SK-N-SH (cell line): ENCODE data around the gene ZNF689. TPM values are rescaled to one million over a fixed set of nuclear protein-coding genes. Genes with fewer than 3 reads are reported as not detected.

Experiments
- CTCF ChIA-PET: fragments of 300-600, 350-600 bp; formaldehyde crosslinking; extraction: SDS; loops from one replicate; lab custom pipeline; 2021; lab: Yijun Ruan, JAX
- POLR2A ChIA-PET: fragments of 350-600 bp; sonication (Branson Sonifier 250); formaldehyde crosslinking; extraction: SDS; loops from one replicate; lab custom pipeline; 2020; ENCODE audit warnings: antibody characterized with exemption, inconsistent platforms; lab: Yijun Ruan, JAX
- DNase-seq: peaks from one replicate; pipeline ENCODE4 v3.0.0; 2012
- H2AFZ ChIP-seq: fragments of 200-600 bp; sonication (generic); 2 replicates; pipeline ENCODE4 v1.8.1; 2016; ENCODE audit warnings: antibody characterized with exemption, mild to moderate bottlenecking, low read depth
- H3F3A ChIP-seq: fragments of 200-600 bp; sonication (generic); replicated peaks from 2 replicates; pipeline ENCODE3; 2016; ENCODE audit warnings: antibody characterized with exemption, mild to moderate bottlenecking; ENCODE audit not compliant: insufficient read depth
- H3K27ac ChIP-seq, 2 experiments: fragments of 200-500 bp in 1 of 2; fragments of 200-600 bp in 1 of 2; sonication (Bioruptor generic) in 1 of 2; sonication (generic), shearing (Covaris generic) in 1 of 2; 2 replicates each; pipeline versions ENCODE4 v1.5.1 to v1.6.1; 2014 to 2016; ENCODE audit warnings: low read depth in 2 of 2, inconsistent platforms in 1 of 2, low read length in 1 of 2, mild to moderate bottlenecking in 1 of 2, mixed read lengths in 1 of 2
- H3K27me3 ChIP-seq: fragments of 200-600 bp; sonication (generic), shearing (Covaris generic); 2 replicates; pipeline ENCODE4 v1.6.1; 2016; ENCODE audit warnings: mixed run types; ENCODE audit not compliant: insufficient read depth
- H3K36me3 ChIP-seq, 2 experiments: fragments of 200-500 bp in 1 of 2; fragments of 200-600 bp in 1 of 2; sonication (Bioruptor generic) in 1 of 2; sonication (generic) in 1 of 2; replicated peaks in 1 of 2; 2 replicates each; pipeline versions ENCODE3 to v1.5.1; 2014 to 2016; ENCODE audit warnings: low read length in 1 of 2, mild to moderate bottlenecking in 1 of 2; ENCODE audit not compliant: insufficient read depth in 2 of 2, control insufficient read depth in 1 of 2
- H3K4me1 ChIP-seq, 2 experiments: fragments of 200-500 bp in 1 of 2; fragments of 200-600 bp in 1 of 2; sonication (Bioruptor generic) in 1 of 2; sonication (generic), shearing (Covaris generic) in 1 of 2; 2 replicates each; pipeline versions ENCODE4 v1.5.1 to v1.6.1; 2014 to 2016; ENCODE audit warnings: low read depth in 1 of 2, low read length in 1 of 2, mixed run types in 1 of 2; ENCODE audit not compliant: insufficient read depth in 2 of 2, control insufficient read depth in 1 of 2
- H3K4me2 ChIP-seq: fragments of 200-600 bp; sonication (generic), shearing (Covaris generic); 2 replicates; pipeline ENCODE4 v1.6.1; 2017; ENCODE audit warnings: mixed run types
- H3K4me3 ChIP-seq, 2 experiments: fragments of 200-500 bp in 1 of 2; fragments of 200-600 bp in 1 of 2; sonication (Bioruptor generic) in 1 of 2; sonication (generic), shearing (Covaris generic) in 1 of 2; 2 replicates each; pipeline versions ENCODE4 v1.5.1 to v1.8.1; 2014 to 2016; ENCODE audit warnings: low read depth in 2 of 2, inconsistent platforms in 1 of 2, low read length in 1 of 2, mild to moderate bottlenecking in 1 of 2, mixed read lengths in 1 of 2, moderate library complexity in 1 of 2
- H3K79me2 ChIP-seq: fragments of 200-600 bp; sonication (generic); 2 replicates; pipeline ENCODE4 v1.8.1; 2017; ENCODE audit warnings: mild to moderate bottlenecking; ENCODE audit not compliant: insufficient read depth
- H3K9ac ChIP-seq: fragments of 200-600 bp; sonication (generic); 2 replicates; pipeline ENCODE4 v1.6.1; 2017; ENCODE audit warnings: mixed run types
- H3K9me2 ChIP-seq: fragments of 200-600 bp; sonication (generic); 2 replicates; pipeline ENCODE4 v1.6.1; 2017; ENCODE audit warnings: mixed run types
- H3K9me3 ChIP-seq: fragments of 200-600 bp; sonication (generic); 2 replicates; pipeline ENCODE4 v1.6.1; 2017; ENCODE audit warnings: mixed run types, mild to moderate bottlenecking, moderate library complexity
- H4K20me1 ChIP-seq: fragments of 200-600 bp; sonication (generic); 2 replicates; pipeline ENCODE4 v1.6.1; 2017; ENCODE audit warnings: mild to moderate bottlenecking, mixed run types; ENCODE audit not compliant: insufficient read depth
- CHD2 ChIP-seq: fragments of 150-350 bp; IDR thresholded peaks from 2 replicates; pipeline ENCODE4 v1.6.1; 2018; ENCODE audit warnings: low read length; ENCODE audit not compliant: partially characterized antibody
- ELF1 ChIP-seq: IDR thresholded peaks from 2 replicates; pipeline ENCODE4 v1.4.0; 2012
- EZH2phosphoT487 ChIP-seq: fragments of 200-600 bp; sonication (generic); IDR thresholded peaks from 2 replicates; pipeline ENCODE4 v1.6.1; 2017; ENCODE audit warnings: low read depth, mixed run types, mild to moderate bottlenecking, antibody characterized with exemption, moderate library complexity, borderline replicate concordance
- FOSL2 ChIP-seq: IDR thresholded peaks from 2 replicates; pipeline ENCODE4 v1.4.0; 2012; ENCODE audit warnings: low read depth, mild to moderate bottlenecking, moderate library complexity, borderline replicate concordance
- FOXJ3 ChIP-seq: sonication (generic); formaldehyde crosslinking; IDR thresholded peaks from 2 replicates; pipeline ENCODE4 v1.5.1; 2020; ENCODE audit warnings: mild to moderate bottlenecking, missing genetic modification reagents
- GABPA ChIP-seq: IDR thresholded peaks from 2 replicates; pipeline ENCODE4 v1.4.0; 2012; ENCODE audit warnings: low read depth, mild to moderate bottlenecking
- GATA2 ChIP-seq: sonication (generic); formaldehyde crosslinking; IDR thresholded peaks from 2 replicates; pipeline ENCODE4 v1.5.0; 2020; ENCODE audit warnings: mild to moderate bottlenecking, missing genetic modification reagents
- JUND ChIP-seq: IDR thresholded peaks from 2 replicates; pipeline ENCODE4 v1.4.0; 2012
- MEF2A ChIP-seq: IDR thresholded peaks from 2 replicates; pipeline ENCODE4 v1.4.0; 2012; ENCODE audit warnings: low read depth, borderline replicate concordance
- MXI1 ChIP-seq: IDR thresholded peaks from 2 replicates; pipeline ENCODE4 v1.6.1; 2012; ENCODE audit warnings: mild to moderate bottlenecking, low read depth, low read length, improper control_type of control experiment
- NFIC ChIP-seq: IDR thresholded peaks from 2 replicates; pipeline ENCODE4 v1.4.0; 2012; ENCODE audit warnings: borderline replicate concordance
- NRF1 ChIP-seq: IDR thresholded peaks from 2 replicates; pipeline ENCODE4 v1.6.1; 2012; ENCODE audit warnings: low read depth, mild to moderate bottlenecking, low read length
- POLR2AphosphoS5 ChIP-seq: IDR thresholded peaks from 2 replicates; pipeline ENCODE4 v1.6.1; 2012; ENCODE audit warnings: low read depth, low read length
- RAD21 ChIP-seq: IDR thresholded peaks from 2 replicates; pipeline ENCODE4 v1.6.1; 2012; ENCODE audit warnings: mild to moderate bottlenecking, low read length
- RCOR1 ChIP-seq: fragments of 150-350 bp; IDR thresholded peaks from 2 replicates; pipeline ENCODE4 v1.6.1; 2017; ENCODE audit warnings: antibody characterized with exemption, low read length
- RFX5 ChIP-seq: IDR thresholded peaks from 2 replicates; pipeline ENCODE4 v1.6.1; 2012; ENCODE audit warnings: mild to moderate bottlenecking, improper control_type of control experiment, low read length
- RXRA ChIP-seq: IDR thresholded peaks from 2 replicates; pipeline ENCODE4 v1.4.0; 2012; ENCODE audit warnings: low read depth, mild to moderate bottlenecking, borderline replicate concordance
- SIN3A ChIP-seq: IDR thresholded peaks from 2 replicates; pipeline ENCODE4 v1.6.1; 2012; ENCODE audit warnings: low read depth, mild to moderate bottlenecking, low read length, moderate library complexity, borderline replicate concordance
- SMC3 ChIP-seq: IDR thresholded peaks from 2 replicates; pipeline ENCODE4 v1.6.1; 2012; ENCODE audit warnings: low read depth, low read length, improper control_type of control experiment
- TAF1 ChIP-seq: IDR thresholded peaks from 2 replicates; pipeline ENCODE4 v1.6.1; 2012; ENCODE audit warnings: low read depth, mild to moderate bottlenecking, low read length, moderate library complexity, borderline replicate concordance
- TCF12 ChIP-seq: IDR thresholded peaks from 2 replicates; pipeline ENCODE4 v1.4.0; 2012
- TEAD4 ChIP-seq: IDR thresholded peaks from 2 replicates; pipeline ENCODE4 v1.4.0; 2012; ENCODE audit warnings: mild to moderate bottlenecking, borderline replicate concordance; ENCODE audit not compliant: insufficient read depth
- YY1 ChIP-seq: IDR thresholded peaks from 2 replicates; pipeline ENCODE4 v1.4.0; 2012; ENCODE audit warnings: low read depth, mild to moderate bottlenecking
- WGBS: methylation state at CpG from one replicate; pipeline ENCODE4 v1.1.6; 2017; ENCODE audit warnings: low lambda C conversion rate; 5-methylcytosine and 5-hydroxymethylcytosine counted together
- polyA plus RNA-seq, 3 experiments: library from polyadenylated mRNA; depleted of rRNA; stranded (reverse); fragments of >200 nt; gene quantifications; 2 replicates each; pipeline ENCODE4 v1.2.3, GENCODE V29; 2012
- TF ChIP-seq, protein P1 (sequence below): fragments of 150-350 bp; IDR thresholded peaks from 2 replicates; pipeline ENCODE4 v1.6.1; 2016; ENCODE audit warnings: mild to moderate bottlenecking, low read depth, low read length
- TF ChIP-seq, protein P2 (sequence below): IDR thresholded peaks from 2 replicates; pipeline ENCODE4 v1.6.1; 2012; ENCODE audit warnings: mild to moderate bottlenecking, low read depth, low read length, moderate library complexity
- TF ChIP-seq, protein P3 (sequence below): IDR thresholded peaks from 2 replicates; pipeline ENCODE4 v1.4.0; 2012; ENCODE audit warnings: low read depth
- TF ChIP-seq, protein P4 (sequence below): fragments of 200-600 bp; sonication (generic); IDR thresholded peaks from 2 replicates; pipeline ENCODE4 v1.6.1; 2017; ENCODE audit warnings: antibody characterized with exemption, mild to moderate bottlenecking, moderate library complexity

The ZNF689 gene
- polyA plus RNA-seq, 1 of the 3 experiments (the other 2 are of a cell fraction): 2.9 TPM

DNA sequence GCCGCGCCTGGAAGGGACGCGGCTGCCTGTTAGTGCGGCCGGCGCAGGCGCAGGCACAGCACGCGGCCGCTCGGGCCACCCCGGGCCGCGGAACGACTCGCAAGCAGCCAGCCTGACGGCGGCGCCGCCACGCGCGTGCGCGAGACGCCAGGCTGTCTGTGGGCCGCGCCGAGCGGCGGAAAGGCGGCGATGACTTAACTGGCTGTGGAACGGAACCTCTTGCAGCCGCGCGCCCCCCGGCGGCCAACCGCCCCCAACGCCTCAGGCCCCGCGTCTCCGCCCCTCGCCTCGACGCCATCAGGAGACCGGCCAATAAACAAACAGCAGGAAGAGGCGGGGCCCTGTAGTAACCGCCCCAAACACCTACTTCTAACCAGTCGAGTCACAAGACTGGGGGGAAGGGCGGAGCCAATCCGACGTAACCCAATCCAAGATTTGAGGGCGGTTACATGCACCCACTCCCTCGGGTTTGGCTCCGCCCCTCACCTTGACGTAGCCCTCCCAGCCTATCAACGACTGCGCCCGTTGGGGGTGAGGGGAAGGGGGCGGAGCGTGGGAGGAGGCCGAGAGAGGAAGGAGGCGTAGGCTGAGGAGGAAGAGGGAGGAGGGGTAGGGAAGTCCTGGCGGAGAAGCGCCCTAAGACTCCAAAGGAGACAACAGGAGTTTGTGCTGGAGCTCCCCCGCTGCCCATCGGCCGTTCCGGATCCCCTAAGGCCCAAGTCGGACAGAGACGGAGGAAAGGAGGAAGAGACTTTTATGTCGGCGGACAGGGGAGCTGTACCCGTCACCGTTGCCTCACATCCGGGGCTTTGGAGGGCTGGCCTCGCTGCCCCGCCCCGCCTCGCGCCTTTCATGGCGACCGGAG lies 47.9 kb upstream of the ZNF689 start, which contains the start of gene FBRS:
Gene FBRS, plus strand, starts transcription at position 566 of the 865 bp plus-strand sequence. CDS start 1,088 bp downstream, outside the sequence.
- peaks cover 43 to 45% of the 10 kb centered on the region in 2 experiments for H3K36me3 ChIP-seq
- H3K9me3 ChIP-seq: no peaks in the 10 kb centered on the region
- peaks cover 24% of the 10 kb centered on the region; the same call in 1 of the 2 replicates for H4K20me1 ChIP-seq
- peak within 1 kb of the TSS; percentile 87 to 91 for H3K4me3 ChIP-seq
- peak within 1 kb of the TSS; percentile 99 for H3K27ac ChIP-seq
- H3K79me2 ChIP-seq: peaks cover 41% of the 10 kb centered on the region
- under 1% methylated on average over 35 of the region's 86 CpGs for WGBS
- H3K9me2 ChIP-seq: no peaks in the 10 kb centered on the region
- H3K4me1 ChIP-seq: peaks cover 9 to 27% of the 10 kb centered on the region in 2 experiments; a peak in 2 of 4 replicates
- H3K27me3 ChIP-seq: no peaks in the 10 kb centered on the region
- ChIA-PET CTCF (interaction anchor here (0.7 to 4.5 kb wide), 18 partner anchors 7 to 228 kb away, joined by 3 to 30 read pairs (median 5); partner anchors contain the start of genes DCTPP1, PRR14, SRCAP and ZNF688), POLR2A (interaction anchor here (0.7 to 1.6 kb wide), 11 partner anchors 8 to 263 kb away, joined by 3 to 8 read pairs (median 4); partner anchors contain the start of genes DCTPP1, PHKG2, PRR14 and ZNF48)
- H2AFZ ChIP-seq: peak within 1 kb of the TSS; percentile 75
- H3K4me2 ChIP-seq: peak within 1 kb of the TSS; percentile 99
- H3K9ac ChIP-seq: peak within 1 kb of the TSS; percentile 89
- H3F3A ChIP-seq: peaks cover 18% of the 10 kb centered on the region
- peak; percentile 96 for DNase-seq
- no peak for TF ChIP-seq JUND
- TF ChIP-seq POLR2AphosphoS5: peak; percentile 65; the same call in 1 of the 2 replicates
- TF ChIP-seq GATA2 (CRISPR knock-in tag): no peak
- 0 out of 2 replicates have a peak, but pooled peaks have one; percentile 11 for TF ChIP-seq TCF12
- TF ChIP-seq SMC3: peak; percentile 61
- TF ChIP-seq RCOR1: no peak
- TF ChIP-seq RAD21: peak; percentile 68
- TF ChIP-seq CHD2: peak; percentile 54
- no peak for TF ChIP-seq FOXJ3
- no peak for TF ChIP-seq MEF2A
- peak; percentile 96 for TF ChIP-seq MXI1
- TF ChIP-seq FOSL2: no peak
- TF ChIP-seq EZH2phosphoT487: no peak
- TF ChIP-seq, protein P1, sequence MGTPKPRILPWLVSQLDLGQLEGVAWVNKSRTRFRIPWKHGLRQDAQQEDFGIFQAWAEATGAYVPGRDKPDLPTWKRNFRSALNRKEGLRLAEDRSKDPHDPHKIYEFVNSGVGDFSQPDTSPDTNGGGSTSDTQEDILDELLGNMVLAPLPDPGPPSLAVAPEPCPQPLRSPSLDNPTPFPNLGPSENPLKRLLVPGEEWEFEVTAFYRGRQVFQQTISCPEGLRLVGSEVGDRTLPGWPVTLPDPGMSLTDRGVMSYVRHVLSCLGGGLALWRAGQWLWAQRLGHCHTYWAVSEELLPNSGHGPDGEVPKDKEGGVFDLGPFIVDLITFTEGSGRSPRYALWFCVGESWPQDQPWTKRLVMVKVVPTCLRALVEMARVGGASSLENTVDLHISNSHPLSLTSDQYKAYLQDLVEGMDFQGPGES: peak; percentile 45
- TF ChIP-seq, protein P2, sequence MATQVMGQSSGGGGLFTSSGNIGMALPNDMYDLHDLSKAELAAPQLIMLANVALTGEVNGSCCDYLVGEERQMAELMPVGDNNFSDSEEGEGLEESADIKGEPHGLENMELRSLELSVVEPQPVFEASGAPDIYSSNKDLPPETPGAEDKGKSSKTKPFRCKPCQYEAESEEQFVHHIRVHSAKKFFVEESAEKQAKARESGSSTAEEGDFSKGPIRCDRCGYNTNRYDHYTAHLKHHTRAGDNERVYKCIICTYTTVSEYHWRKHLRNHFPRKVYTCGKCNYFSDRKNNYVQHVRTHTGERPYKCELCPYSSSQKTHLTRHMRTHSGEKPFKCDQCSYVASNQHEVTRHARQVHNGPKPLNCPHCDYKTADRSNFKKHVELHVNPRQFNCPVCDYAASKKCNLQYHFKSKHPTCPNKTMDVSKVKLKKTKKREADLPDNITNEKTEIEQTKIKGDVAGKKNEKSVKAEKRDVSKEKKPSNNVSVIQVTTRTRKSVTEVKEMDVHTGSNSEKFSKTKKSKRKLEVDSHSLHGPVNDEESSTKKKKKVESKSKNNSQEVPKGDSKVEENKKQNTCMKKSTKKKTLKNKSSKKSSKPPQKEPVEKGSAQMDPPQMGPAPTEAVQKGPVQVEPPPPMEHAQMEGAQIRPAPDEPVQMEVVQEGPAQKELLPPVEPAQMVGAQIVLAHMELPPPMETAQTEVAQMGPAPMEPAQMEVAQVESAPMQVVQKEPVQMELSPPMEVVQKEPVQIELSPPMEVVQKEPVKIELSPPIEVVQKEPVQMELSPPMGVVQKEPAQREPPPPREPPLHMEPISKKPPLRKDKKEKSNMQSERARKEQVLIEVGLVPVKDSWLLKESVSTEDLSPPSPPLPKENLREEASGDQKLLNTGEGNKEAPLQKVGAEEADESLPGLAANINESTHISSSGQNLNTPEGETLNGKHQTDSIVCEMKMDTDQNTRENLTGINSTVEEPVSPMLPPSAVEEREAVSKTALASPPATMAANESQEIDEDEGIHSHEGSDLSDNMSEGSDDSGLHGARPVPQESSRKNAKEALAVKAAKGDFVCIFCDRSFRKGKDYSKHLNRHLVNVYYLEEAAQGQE: no peak
- no peak for TF ChIP-seq NFIC
- TF ChIP-seq GABPA: no peak; the same call in 1 of the 2 replicates
- TF ChIP-seq TAF1: peak; percentile 37
- TF ChIP-seq TEAD4: no peak
- no peak for TF ChIP-seq YY1
- TF ChIP-seq RFX5: peak; percentile 78
- TF ChIP-seq, protein P3, sequence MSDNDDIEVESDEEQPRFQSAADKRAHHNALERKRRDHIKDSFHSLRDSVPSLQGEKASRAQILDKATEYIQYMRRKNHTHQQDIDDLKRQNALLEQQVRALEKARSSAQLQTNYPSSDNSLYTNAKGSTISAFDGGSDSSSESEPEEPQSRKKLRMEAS: peak; percentile 84
- TF ChIP-seq ELF1: peak; percentile 42
- TF ChIP-seq NRF1: peak; percentile 97
- TF ChIP-seq SIN3A: peak; percentile 20; the same call in 1 of the 2 replicates
- TF ChIP-seq RXRA: no peak
- TF ChIP-seq, protein P4, sequence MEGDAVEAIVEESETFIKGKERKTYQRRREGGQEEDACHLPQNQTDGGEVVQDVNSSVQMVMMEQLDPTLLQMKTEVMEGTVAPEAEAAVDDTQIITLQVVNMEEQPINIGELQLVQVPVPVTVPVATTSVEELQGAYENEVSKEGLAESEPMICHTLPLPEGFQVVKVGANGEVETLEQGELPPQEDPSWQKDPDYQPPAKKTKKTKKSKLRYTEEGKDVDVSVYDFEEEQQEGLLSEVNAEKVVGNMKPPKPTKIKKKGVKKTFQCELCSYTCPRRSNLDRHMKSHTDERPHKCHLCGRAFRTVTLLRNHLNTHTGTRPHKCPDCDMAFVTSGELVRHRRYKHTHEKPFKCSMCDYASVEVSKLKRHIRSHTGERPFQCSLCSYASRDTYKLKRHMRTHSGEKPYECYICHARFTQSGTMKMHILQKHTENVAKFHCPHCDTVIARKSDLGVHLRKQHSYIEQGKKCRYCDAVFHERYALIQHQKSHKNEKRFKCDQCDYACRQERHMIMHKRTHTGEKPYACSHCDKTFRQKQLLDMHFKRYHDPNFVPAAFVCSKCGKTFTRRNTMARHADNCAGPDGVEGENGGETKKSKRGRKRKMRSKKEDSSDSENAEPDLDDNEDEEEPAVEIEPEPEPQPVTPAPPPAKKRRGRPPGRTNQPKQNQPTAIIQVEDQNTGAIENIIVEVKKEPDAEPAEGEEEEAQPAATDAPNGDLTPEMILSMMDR: peak; percentile 81
